GM12801 (cell line): ENCODE results near the gene RPAP3.

Source experiments
- TF ChIP-seq, protein P1 (sequence below): IDR thresholded peaks from one replicate; pipeline ENCODE4 v1.5.1; 2011; ENCODE audit warnings: control low read depth; ENCODE audit not compliant: insufficient read length; ENCODE audit errors: extremely low read depth

Gene RPAP3, protein sequence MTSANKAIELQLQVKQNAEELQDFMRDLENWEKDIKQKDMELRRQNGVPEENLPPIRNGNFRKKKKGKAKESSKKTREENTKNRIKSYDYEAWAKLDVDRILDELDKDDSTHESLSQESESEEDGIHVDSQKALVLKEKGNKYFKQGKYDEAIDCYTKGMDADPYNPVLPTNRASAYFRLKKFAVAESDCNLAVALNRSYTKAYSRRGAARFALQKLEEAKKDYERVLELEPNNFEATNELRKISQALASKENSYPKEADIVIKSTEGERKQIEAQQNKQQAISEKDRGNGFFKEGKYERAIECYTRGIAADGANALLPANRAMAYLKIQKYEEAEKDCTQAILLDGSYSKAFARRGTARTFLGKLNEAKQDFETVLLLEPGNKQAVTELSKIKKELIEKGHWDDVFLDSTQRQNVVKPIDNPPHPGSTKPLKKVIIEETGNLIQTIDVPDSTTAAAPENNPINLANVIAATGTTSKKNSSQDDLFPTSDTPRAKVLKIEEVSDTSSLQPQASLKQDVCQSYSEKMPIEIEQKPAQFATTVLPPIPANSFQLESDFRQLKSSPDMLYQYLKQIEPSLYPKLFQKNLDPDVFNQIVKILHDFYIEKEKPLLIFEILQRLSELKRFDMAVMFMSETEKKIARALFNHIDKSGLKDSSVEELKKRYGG

DNA sequence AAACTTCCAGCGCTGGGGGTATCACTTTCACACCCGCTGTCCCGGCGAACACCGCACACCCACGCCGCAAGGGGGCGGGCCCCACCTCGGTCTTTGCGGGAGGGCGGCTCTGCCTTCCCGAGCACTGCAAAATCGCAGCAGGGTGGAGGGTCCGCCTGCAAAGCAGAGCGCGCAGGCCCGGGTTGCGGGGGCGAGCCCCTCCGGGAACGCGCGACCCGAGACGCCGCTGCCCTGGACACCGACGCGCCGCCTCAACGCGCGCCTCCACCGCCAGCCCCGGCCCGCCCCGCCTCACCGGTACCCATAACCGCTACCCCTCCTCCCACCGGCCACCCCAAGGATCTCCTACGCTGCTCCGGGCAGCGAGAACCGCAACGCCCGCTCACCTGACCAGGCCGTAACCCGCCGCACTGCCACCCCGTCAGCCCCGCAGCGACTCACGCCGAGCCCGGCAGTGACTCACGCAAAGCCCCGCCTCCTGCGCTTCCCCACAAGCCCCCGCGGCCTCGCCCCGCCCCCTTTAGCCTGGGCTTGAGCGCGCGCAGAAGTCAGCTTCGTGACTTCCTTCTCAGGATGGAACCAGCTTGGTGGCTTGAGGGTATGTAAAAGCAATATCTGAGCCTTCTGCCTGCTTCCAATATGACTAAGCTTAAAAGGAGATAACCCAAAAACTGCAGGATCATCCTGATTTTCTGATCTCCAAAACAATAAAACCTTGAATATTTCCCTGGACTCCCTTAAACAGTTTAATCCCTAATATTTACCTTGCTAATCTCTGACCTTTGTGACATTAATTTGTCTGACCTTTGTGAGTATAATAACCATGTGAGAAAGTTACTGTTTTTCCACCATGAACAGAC, at the start of gene RPAP3:
Gene RPAP3, minus strand, starts transcription at position 465 of the 860 bp plus-strand sequence. CDS start 3,190 bp downstream, outside the sequence.
- TF ChIP-seq, protein P1, sequence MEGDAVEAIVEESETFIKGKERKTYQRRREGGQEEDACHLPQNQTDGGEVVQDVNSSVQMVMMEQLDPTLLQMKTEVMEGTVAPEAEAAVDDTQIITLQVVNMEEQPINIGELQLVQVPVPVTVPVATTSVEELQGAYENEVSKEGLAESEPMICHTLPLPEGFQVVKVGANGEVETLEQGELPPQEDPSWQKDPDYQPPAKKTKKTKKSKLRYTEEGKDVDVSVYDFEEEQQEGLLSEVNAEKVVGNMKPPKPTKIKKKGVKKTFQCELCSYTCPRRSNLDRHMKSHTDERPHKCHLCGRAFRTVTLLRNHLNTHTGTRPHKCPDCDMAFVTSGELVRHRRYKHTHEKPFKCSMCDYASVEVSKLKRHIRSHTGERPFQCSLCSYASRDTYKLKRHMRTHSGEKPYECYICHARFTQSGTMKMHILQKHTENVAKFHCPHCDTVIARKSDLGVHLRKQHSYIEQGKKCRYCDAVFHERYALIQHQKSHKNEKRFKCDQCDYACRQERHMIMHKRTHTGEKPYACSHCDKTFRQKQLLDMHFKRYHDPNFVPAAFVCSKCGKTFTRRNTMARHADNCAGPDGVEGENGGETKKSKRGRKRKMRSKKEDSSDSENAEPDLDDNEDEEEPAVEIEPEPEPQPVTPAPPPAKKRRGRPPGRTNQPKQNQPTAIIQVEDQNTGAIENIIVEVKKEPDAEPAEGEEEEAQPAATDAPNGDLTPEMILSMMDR, result no peak

DNA sequence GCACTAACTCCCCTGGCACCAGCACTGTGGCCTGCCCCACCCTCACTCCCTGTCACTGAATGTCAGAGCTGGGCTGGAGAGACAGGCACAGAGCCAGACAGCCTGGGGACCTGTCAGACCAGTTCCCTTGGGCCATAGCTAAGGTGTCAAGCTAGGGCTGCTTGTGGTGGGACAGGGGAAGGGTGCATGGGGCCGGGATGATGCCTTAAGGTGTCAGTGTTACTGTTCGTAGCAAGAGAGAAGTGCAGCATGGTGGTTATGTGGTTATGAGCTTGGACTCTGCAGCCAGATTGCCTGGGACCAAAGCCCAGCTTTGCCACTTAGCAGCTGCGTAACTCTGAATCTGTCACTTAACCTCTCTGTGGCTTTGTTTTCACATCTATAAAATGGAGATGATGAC, 49.1 kb upstream of the RPAP3 start:
- TF ChIP-seq, protein P1, result no peak

DNA sequence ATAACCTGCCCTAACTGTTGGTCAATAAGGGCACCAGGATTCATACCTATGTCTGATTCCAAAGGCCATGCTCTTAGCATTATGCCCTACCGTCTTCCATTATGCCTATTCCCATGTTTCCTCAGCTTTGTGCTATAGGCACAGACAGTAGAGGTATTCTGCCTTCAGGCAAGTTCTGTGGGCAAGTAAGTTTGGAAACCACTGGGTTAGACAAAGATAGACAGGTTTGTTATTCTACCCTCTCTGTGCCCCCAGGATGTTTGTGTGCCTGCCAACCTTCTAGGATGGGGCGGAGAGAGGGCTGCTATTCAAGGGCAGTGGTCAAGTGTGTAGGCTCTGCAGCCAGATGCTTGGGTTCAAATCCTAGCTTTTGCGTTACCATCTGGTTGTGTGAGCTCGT, 48.3 kb upstream of the RPAP3 start:
- TF ChIP-seq, protein P1, result no peak

DNA sequence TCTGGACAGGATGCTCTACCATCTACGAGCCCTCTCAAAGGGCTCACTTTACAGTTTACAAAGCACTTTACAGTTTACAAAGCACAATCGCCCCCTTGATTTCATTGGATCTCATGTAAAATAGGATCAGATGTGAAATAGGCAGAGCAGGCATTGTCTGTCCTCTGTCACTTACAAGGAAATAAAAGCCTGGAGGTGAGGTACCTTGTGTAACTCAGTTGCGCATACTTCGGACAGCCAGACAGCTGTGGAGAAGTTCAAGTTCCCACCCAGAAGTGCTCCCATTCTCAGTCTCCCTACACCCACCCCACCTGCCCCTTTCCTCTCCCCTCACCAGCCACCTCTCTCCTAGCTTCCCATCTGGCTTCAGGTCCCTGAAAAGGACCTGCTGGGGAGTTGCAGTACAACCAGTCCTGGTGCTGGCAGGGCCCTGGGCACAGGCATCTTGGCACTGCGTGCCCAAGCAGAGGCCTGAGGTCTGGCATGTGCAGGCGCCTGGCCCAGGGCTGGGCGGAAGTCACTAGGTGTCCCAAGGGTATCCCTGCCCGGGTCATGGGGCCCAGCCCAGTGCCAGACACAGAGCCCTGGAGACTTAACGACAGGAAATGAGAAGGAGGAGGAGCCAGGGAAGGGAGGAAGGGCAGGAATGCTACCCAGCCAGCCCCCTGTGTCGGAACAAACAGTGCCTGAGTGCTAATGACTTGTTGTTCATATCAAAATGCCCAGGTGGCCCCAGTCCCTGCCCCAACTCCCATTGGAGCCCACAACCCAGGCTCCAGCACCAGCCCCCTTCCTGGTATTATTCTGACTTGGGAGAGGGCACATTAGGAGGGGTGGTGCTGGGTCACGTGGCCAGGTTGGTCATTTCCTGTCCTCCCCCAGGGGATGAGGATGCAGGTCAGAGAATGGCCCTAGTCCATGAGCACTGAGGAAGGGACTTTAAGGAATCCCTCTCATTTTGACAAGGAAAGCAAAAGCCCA, 47.5 kb upstream of the RPAP3 start:
- TF ChIP-seq, protein P1, result no peak

DNA sequence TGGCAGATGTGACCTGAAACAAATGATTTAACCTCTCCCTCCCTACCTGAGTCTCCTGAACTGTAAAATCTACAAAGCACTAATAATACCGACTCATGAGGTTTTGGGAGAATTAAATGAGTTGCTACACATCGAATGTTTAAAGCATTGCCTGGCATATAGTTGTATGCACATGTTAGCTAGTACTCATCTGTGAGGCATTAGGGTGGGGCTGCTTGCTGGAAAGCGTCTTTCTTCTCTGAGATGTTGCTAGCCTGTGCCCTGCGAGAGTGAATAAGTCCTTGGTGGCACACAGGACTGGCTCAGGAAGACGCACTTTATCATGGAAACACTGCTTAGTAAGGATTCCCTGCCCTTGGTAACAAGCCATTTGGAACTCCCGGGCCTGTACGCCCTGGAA, 46.7 kb upstream of the RPAP3 start:
- TF ChIP-seq, protein P1, result no peak

DNA sequence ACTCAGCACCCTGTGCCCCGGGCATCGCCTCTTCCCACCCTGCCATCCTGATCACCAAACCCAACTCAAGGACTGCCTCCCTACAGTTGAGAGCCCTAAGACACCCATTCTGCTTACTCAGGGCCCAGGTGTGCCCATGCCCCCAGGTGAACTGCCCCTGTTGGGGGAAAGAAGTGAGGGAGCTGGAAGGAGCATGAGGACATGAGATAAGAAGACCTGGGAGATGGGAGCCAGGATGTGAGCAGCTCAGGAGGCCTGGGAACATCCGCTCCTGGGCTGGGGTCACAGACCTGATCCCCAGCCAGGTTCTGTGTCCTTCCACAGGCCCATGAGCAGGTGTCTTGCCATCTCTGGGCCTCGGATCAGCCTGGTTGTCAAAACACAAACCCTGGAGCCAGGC, 46.3 kb upstream of the RPAP3 start:
- TF ChIP-seq, protein P1, result no peak
